Measurements from ENCODE around the gene LMX1B.

Gene LMX1B

DNA sequence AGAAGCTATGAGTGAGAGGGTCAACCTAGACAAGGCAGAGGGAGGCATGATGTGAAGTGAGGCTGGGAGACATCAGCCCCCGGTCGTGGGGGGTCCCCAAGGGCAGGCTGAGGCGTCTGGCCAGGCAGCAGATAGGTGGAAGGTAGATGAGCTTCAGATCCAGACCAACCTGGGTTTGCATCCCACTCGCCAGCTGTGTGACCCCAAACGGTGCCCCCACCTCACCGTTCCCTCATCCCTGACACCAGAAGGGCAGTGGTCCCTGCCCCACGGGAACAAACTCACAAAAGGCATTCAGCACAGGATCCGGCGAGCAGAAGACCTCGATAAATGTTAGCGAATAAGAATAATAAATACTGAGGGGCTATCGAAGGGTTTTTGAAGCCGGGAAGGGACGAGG, 27.5 kb upstream of the LMX1B start:
- no peak overlapping the region for H3K4me3 ChIP-seq (ENCODE audit: low read length)

DNA sequence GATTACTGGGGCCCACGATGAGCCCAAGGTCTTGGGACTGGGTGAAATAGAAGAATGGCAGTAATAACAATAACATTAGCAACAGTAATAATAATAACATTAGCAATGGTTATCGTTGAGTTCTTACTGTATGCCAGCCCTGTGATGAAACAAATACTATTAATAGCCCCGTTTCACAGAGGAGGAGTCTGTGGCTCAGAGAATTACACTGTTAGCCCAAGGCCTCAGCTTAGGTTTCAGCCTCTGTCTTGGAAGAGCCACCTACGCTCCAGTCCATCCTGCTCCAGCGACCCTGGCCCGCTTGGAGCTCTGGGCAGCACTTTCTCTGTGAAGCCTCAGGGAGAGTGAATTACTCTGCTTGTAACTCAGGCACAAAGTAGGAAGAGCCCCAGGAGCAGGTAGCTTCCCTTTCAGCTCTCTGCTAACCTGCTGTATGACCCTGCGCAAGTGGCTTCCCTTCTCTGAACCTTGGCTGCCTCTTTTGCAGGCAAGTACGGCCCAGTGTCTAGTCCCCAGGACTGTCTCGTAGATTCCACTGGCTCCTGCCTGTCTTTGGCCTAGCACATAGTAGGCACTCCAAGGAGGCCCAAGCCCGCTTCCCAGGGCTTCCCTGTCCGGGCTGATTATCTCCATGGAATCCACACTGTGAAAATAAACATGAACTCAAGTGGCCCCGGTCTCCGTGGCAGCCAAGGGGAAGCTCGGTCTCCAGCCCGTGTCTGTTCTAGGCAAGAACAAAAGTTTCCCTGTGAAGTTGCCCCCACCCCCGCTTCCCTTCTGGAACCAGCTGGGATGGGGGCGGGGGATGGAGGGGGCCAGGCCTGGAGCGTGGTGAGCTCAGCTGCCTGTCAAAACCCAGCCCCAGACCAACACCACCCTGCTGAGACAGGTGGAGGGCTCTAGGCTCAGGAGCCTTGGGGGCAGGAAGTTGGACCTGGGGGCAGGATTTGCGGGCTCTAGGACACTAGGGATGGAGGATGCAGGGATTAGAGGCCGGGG, 26.2 kb upstream of the LMX1B start:
- no peak overlapping the region for H2BK5ac ChIP-seq (ENCODE audit: low read length)
- H3K23ac ChIP-seq (ENCODE audit: low read length), result no peak overlapping the region
- no peak overlapping the region for H3K18ac ChIP-seq (ENCODE audit: low read length)
- H3K4ac ChIP-seq (ENCODE audit: low read depth, low read length), result no peak overlapping the region
- H2AK5ac ChIP-seq (ENCODE audit: low read length), result no peak overlapping the region
- H4K8ac ChIP-seq (ENCODE audit: low read depth, low read length), result no peak overlapping the region
- no peak overlapping the region for H3K56ac ChIP-seq (ENCODE audit: low read length)
- DNase-seq, result peak; percentile 73
- no peaks in the 10 kb centered on the region for H3K27me3 ChIP-seq (ENCODE audit: insufficient read depth, low read length, poor library complexity)
- no peaks in the 10 kb centered on the region for H3K4me1 ChIP-seq (ENCODE audit: control insufficient read depth, low read depth, low read length)
- no peak overlapping the region for H3K4me2 ChIP-seq (ENCODE audit: low read length)
- no peaks in the 10 kb centered on the region for H3K79me1 ChIP-seq (ENCODE audit: low read length)
- no peak overlapping the region for H3K27ac ChIP-seq (ENCODE audit: low read depth, low read length)
- no peaks in the 10 kb centered on the region for H3K36me3 ChIP-seq (ENCODE audit: control insufficient read depth, insufficient read depth, low read length)
- WGBS (ENCODE audit: extremely low coverage, insufficient coverage, low lambda C conversion rate), result no CpG with 5 or more reads among the region's 20 CpGs
- H3K9ac ChIP-seq (ENCODE audit: low read length), result no peak overlapping the region
- no peaks in the 10 kb centered on the region for H3K79me2 ChIP-seq (ENCODE audit: control insufficient read depth, insufficient read depth, low read length)
- no peak overlapping the region for H2BK120ac ChIP-seq (ENCODE audit: low read depth, low read length)
- no peak overlapping the region for H2BK15ac ChIP-seq (replicated peaks; ENCODE audit: low read depth)
- no peak overlapping the region for H4K5ac ChIP-seq (ENCODE audit: low read length)
- H3K4me3 ChIP-seq (ENCODE audit: low read length), result no peak overlapping the region

More for the DNA sequence above, 27.5 kb upstream of the LMX1B start:
- Histone ChIP-seq H2BK15ac (replicated peaks; ENCODE audit: low read depth) (no peak overlapping the region), H3K79me2 (ENCODE audit: control insufficient read depth, insufficient read depth, low read length) (no peaks in the 10 kb centered on the region), H3K18ac (ENCODE audit: low read length) (no peak overlapping the region), H3K79me1 (ENCODE audit: low read length) (no peaks in the 10 kb centered on the region), H3K4me2 (ENCODE audit: low read length) (no peak overlapping the region), H3K27ac (ENCODE audit: low read depth, low read length) (no peak overlapping the region), H4K8ac (ENCODE audit: low read depth, low read length) (no peak overlapping the region), H3K4ac (ENCODE audit: low read depth, low read length) (no peak overlapping the region), H3K27me3 (ENCODE audit: insufficient read depth, low read length, poor library complexity) (no peaks in the 10 kb centered on the region), H3K4me1 (ENCODE audit: control insufficient read depth, low read depth, low read length) (no peaks in the 10 kb centered on the region), H4K5ac (ENCODE audit: low read length) (no peak overlapping the region), H3K9ac (ENCODE audit: low read length) (no peak overlapping the region), H2BK120ac (ENCODE audit: low read depth, low read length) (no peak overlapping the region), H2AK5ac (ENCODE audit: low read length) (no peak overlapping the region), H3K23ac (ENCODE audit: low read length) (no peak overlapping the region), H2BK5ac (ENCODE audit: low read length) (no peak overlapping the region), H3K56ac (ENCODE audit: low read length) (no peak overlapping the region), H3K36me3 (ENCODE audit: control insufficient read depth, insufficient read depth, low read length) (no peaks in the 10 kb centered on the region)
- WGBS (ENCODE audit: extremely low coverage, insufficient coverage, low lambda C conversion rate), result no CpG with 5 or more reads among the region's 14 CpGs
- no peak for DNase-seq

DNA sequence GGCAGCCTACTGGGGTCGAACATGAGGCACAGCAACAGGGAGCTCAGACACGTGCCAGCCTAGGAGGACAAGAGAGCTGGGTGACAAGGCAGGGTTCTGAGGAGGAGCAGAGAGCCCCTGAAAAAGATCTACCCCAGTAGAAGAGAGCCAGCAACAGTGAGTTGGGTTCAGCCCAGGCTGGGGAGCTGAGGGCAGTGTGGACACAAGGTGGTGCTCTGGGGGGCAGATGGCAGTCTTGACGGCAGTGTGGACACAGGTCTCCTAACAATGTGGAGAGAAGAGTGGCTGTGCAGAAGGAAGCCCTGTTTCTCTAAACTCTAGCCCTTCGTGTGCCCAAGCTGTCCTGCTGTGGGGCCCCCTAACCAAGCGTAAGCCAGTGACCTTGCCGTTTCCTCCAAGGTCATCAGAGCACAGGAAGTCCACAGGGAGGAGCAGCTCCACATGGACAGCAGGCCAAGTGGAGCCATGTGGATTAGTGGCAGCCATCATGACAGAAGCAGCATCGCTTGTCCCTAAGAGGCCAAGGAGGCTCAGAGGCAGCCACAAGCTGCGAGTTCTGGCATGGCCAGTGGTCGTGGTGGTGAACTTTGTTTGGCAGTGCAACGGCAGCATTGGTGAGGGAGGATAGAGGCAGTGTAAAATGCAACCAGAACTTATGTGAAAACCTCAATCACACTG, 25.1 kb upstream of the LMX1B start:
- no peak for DNase-seq
- H3K9ac ChIP-seq (ENCODE audit: low read length), result no peak overlapping the region
- WGBS (ENCODE audit: extremely low coverage, insufficient coverage, low lambda C conversion rate), result no CpG with 5 or more reads among the region's 10 CpGs

DNA sequence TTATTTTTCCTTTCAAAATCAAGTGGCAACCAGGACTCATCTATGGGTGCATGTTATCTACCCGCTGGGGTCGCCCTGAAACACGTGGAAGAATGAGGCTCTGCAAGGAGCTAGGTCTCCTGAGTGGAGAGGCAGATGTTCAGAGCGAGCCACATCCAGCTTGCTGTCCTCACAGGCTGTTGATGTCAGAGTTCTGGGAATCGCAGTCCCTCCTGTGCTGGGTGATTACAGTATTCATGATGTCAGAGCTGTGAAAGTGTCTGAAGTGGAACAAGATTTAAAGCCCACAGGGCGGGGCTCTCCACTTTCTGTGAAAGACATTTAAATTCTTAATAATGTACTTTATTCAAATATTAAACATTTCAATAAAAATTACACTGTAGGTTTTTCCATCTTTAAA, 24.4 kb upstream of the LMX1B start:
- Histone ChIP-seq H3K27me3 (ENCODE audit: insufficient read depth, low read length, poor library complexity) (no peaks in the 10 kb centered on the region), H2BK120ac (ENCODE audit: low read depth, low read length) (no peak overlapping the region), H3K4me2 (ENCODE audit: low read length) (no peak overlapping the region), H4K5ac (ENCODE audit: low read length) (no peak overlapping the region), H3K18ac (ENCODE audit: low read length) (no peak overlapping the region), H3K4me3 (ENCODE audit: low read length) (no peak overlapping the region), H3K36me3 (ENCODE audit: control insufficient read depth, insufficient read depth, low read length) (no peaks in the 10 kb centered on the region), H3K56ac (ENCODE audit: low read length) (no peak overlapping the region), H3K27ac (ENCODE audit: low read depth, low read length) (no peak overlapping the region), H2AK5ac (ENCODE audit: low read length) (no peak overlapping the region), H2BK5ac (ENCODE audit: low read length) (no peak overlapping the region), H3K79me2 (ENCODE audit: control insufficient read depth, insufficient read depth, low read length) (no peaks in the 10 kb centered on the region), H4K8ac (ENCODE audit: low read depth, low read length) (no peak overlapping the region), H3K79me1 (ENCODE audit: low read length) (no peaks in the 10 kb centered on the region), H2BK15ac (replicated peaks; ENCODE audit: low read depth) (no peak overlapping the region), H3K4me1 (ENCODE audit: control insufficient read depth, low read depth, low read length) (no peaks in the 10 kb centered on the region), H3K9ac (ENCODE audit: low read length) (no peak overlapping the region), H3K4ac (ENCODE audit: low read depth, low read length) (no peak overlapping the region), H3K23ac (ENCODE audit: low read length) (no peak overlapping the region)
- WGBS (ENCODE audit: extremely low coverage, insufficient coverage, low lambda C conversion rate), result no CpG with 5 or more reads among the region's 6 CpGs
- DNase-seq, result no peak

More for the DNA sequence above, 25.1 kb upstream of the LMX1B start:
- no peak overlapping the region for H2BK15ac ChIP-seq (replicated peaks; ENCODE audit: low read depth)
- H2BK5ac ChIP-seq (ENCODE audit: low read length), result no peak overlapping the region
- H3K27me3 ChIP-seq (ENCODE audit: insufficient read depth, low read length, poor library complexity), result no peaks in the 10 kb centered on the region
- H2BK120ac ChIP-seq (ENCODE audit: low read depth, low read length), result no peak overlapping the region
- no peak overlapping the region for H3K27ac ChIP-seq (ENCODE audit: low read depth, low read length)
- no peak overlapping the region for H4K8ac ChIP-seq (ENCODE audit: low read depth, low read length)
- no peak overlapping the region for H3K56ac ChIP-seq (ENCODE audit: low read length)
- H3K36me3 ChIP-seq (ENCODE audit: control insufficient read depth, insufficient read depth, low read length), result no peaks in the 10 kb centered on the region
- H3K4me3 ChIP-seq (ENCODE audit: low read length), result no peak overlapping the region
- no peak overlapping the region for H2AK5ac ChIP-seq (ENCODE audit: low read length)
- H3K4me2 ChIP-seq (ENCODE audit: low read length), result no peak overlapping the region
- H3K18ac ChIP-seq (ENCODE audit: low read length), result no peak overlapping the region
- no peak overlapping the region for H3K4ac ChIP-seq (ENCODE audit: low read depth, low read length)
- no peak overlapping the region for H3K23ac ChIP-seq (ENCODE audit: low read length)
- no peak overlapping the region for H4K5ac ChIP-seq (ENCODE audit: low read length)
- H3K79me1 ChIP-seq (ENCODE audit: low read length), result no peaks in the 10 kb centered on the region
- no peaks in the 10 kb centered on the region for H3K79me2 ChIP-seq (ENCODE audit: control insufficient read depth, insufficient read depth, low read length)
- H3K4me1 ChIP-seq (ENCODE audit: control insufficient read depth, low read depth, low read length), result no peaks in the 10 kb centered on the region

DNA sequence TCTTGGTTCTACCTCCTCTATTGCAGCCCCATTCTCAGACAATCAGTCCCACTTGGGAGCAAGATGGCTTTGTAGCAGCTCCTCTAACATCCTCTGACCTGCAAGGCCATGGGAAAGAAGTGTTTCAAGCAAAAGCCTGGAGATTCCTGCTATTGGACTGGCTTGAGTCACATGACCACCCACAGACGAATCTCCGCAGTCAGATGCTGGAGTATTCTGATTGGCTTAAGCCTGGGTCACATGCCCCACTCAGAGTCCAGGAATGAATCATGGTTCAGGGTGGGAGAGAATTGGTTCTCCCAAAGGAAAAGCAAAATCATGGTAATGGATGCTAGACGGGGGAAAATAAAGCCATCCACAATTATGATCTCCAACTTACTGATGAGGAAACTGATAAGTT, 22.6 kb upstream of the LMX1B start:
- Histone ChIP-seq H3K79me2 (ENCODE audit: control insufficient read depth, insufficient read depth, low read length) (no peaks in the 10 kb centered on the region), H3K36me3 (ENCODE audit: control insufficient read depth, insufficient read depth, low read length) (no peaks in the 10 kb centered on the region), H4K5ac (ENCODE audit: low read length) (no peak overlapping the region), H3K9ac (ENCODE audit: low read length) (no peak overlapping the region), H2BK5ac (ENCODE audit: low read length) (no peak overlapping the region), H3K27ac (ENCODE audit: low read depth, low read length) (no peak overlapping the region), H3K79me1 (ENCODE audit: low read length) (no peaks in the 10 kb centered on the region), H3K4me2 (ENCODE audit: low read length) (no peak overlapping the region), H2BK15ac (replicated peaks; ENCODE audit: low read depth) (no peak overlapping the region), H3K4me3 (ENCODE audit: low read length) (no peak overlapping the region), H2BK120ac (ENCODE audit: low read depth, low read length) (no peak overlapping the region), H3K4me1 (ENCODE audit: control insufficient read depth, low read depth, low read length) (no peaks in the 10 kb centered on the region), H3K4ac (ENCODE audit: low read depth, low read length) (no peak overlapping the region), H3K56ac (ENCODE audit: low read length) (no peak overlapping the region), H4K8ac (ENCODE audit: low read depth, low read length) (no peak overlapping the region), H3K23ac (ENCODE audit: low read length) (no peak overlapping the region), H3K18ac (ENCODE audit: low read length) (no peak overlapping the region), H2AK5ac (ENCODE audit: low read length) (no peak overlapping the region), H3K27me3 (ENCODE audit: insufficient read depth, low read length, poor library complexity) (no peaks in the 10 kb centered on the region)
- WGBS (ENCODE audit: extremely low coverage, insufficient coverage, low lambda C conversion rate), result no CpG with 5 or more reads among the region's 3 CpGs
- DNase-seq, result peak; percentile 61
